MCF 10A (cell line): ENCODE results near the gene ATP12A. TPM values are rescaled to one million over a fixed set of nuclear protein-coding genes. Genes with fewer than 3 reads are reported as not detected.

Source experiments
- BruUV-seq: library from RNA; stranded (reverse); fragments of 400-500 nt; replicated peaks from 2 replicates; lab custom pipeline; 2021; lab: Mats Ljungman, UMichigan
- CTCF ChIA-PET: fragments of 300-600 bp; sonication (Branson Sonifier 250); formaldehyde crosslinking; extraction: SDS; loops from one replicate; lab custom pipeline; 2021; ENCODE audit warnings: antibody characterized with exemption, inconsistent platforms; lab: Yijun Ruan, JAX
- POLR2A ChIA-PET: fragments of 300-600, 350-650 bp; sonication (Branson Sonifier 250); formaldehyde crosslinking; extraction: SDS; loops from one replicate; lab custom pipeline; 2020; ENCODE audit warnings: antibody characterized with exemption, inconsistent platforms; lab: Yijun Ruan, JAX
- DNase-seq: peaks from one replicate; pipeline ENCODE4 v3.0.0-alpha.2; 2018; ENCODE audit not compliant: unreplicated experiment
- H3K27ac Mint-ChIP-seq: one replicate; pipeline ENCODE4 v1.8.0; 2022; ENCODE audit warnings: mild to moderate bottlenecking, low read depth, mixed read lengths; ENCODE audit not compliant: unreplicated experiment
- H3K27me3 Mint-ChIP-seq: one replicate; pipeline ENCODE4 v1.8.0; 2022; ENCODE audit warnings: mixed read lengths; ENCODE audit not compliant: insufficient read depth, unreplicated experiment
- H3K36me3 Mint-ChIP-seq: one replicate; pipeline ENCODE4 v1.8.0; 2022; ENCODE audit warnings: mild to moderate bottlenecking, moderate library complexity, mixed read lengths; ENCODE audit not compliant: insufficient read depth, unreplicated experiment
- H3K4me1 Mint-ChIP-seq: one replicate; pipeline ENCODE4 v1.8.0; 2022; ENCODE audit warnings: mixed read lengths; ENCODE audit not compliant: insufficient read depth, unreplicated experiment
- H3K4me3 Mint-ChIP-seq: one replicate; pipeline ENCODE4 v1.8.0; 2022; ENCODE audit warnings: mild to moderate bottlenecking, moderate library complexity, mixed read lengths; ENCODE audit not compliant: unreplicated experiment
- H3K9me3 Mint-ChIP-seq: one replicate; pipeline ENCODE4 v1.8.0; 2022; ENCODE audit warnings: mixed read lengths; ENCODE audit not compliant: unreplicated experiment
- CTCF ChIP-seq: fragments of 200-600 bp; IDR thresholded peaks from one replicate; pipeline ENCODE4 v1.8.0; 2022; ENCODE audit warnings: antibody characterized with exemption, mild to moderate bottlenecking; ENCODE audit not compliant: unreplicated experiment
- intact Hi-C: fragments of 100-400 bp; cut with micrococcal nuclease; formaldehyde crosslinking; loops from 2 replicates; pipeline ENCODE4 v1.14.1; 2022
- total RNA-seq: library from RNA; stranded (reverse); gene quantifications from 2 replicates; pipeline ENCODE4 v1.2.3, GENCODE V29; 2022

The ATP12A gene
- total RNA-seq, 1 experiment from 2014 or later, result not detected

- Mint-ChIP-seq H3K4me1 (no peaks in the 10 kb centered on the region), H3K4me3 (no peak overlapping the region), H3K27ac (no peak overlapping the region), H3K36me3 (no peaks in the 10 kb centered on the region), H3K9me3 (no peaks in the 10 kb centered on the region), H3K27me3 (peaks cover 11% of the 10 kb centered on the region)
- no peak for DNase-seq
- ChIA-PET POLR2A (interaction anchor here (1.1 kb wide), 1 partner anchor 11 kb away, joined by 3 read pairs; no protein-coding TSS in a partner anchor), CTCF (interaction anchor here (0.6 to 2.8 kb wide), 10 partner anchors 10 to 313 kb away, joined by 3 to 19 read pairs (median 4); no protein-coding TSS in a partner anchor)
- TF ChIP-seq CTCF, result no peak
- BruUV-seq, result no TSS peak
- intact Hi-C loops, result no loop called here
Measured at GRCh38 chr13:24682353-24682752, 2.1 kb downstream of the ATP12A start.

- ChIA-PET CTCF (interaction anchor here (0.5 to 2.8 kb wide), 20 partner anchors 9 to 1016 kb away, joined by 3 to 19 read pairs (median 4); no protein-coding TSS in a partner anchor), POLR2A (interaction anchor here (1.1 kb wide), 1 partner anchor 10 kb away, joined by 3 read pairs; no protein-coding TSS in a partner anchor)
- Mint-ChIP-seq H3K36me3 (no peaks in the 10 kb centered on the region), H3K4me1 (no peaks in the 10 kb centered on the region), H3K9me3 (no peaks in the 10 kb centered on the region), H3K27ac (no peak overlapping the region), H3K4me3 (no peak overlapping the region), H3K27me3 (peaks cover 11% of the 10 kb centered on the region)
- DNase-seq, result no peak
- no peak for TF ChIP-seq CTCF
- intact Hi-C loops, result no loop called here
- no TSS peak for BruUV-seq
Measured at GRCh38 chr13:24683351-24683750, 3.1 kb downstream of the ATP12A start.

GRCh38 chr13:24683838-24684599, 3.8 kb downstream of the ATP12A start:
- no peak overlapping the region for H3K4me3 Mint-ChIP-seq

More at GRCh38 chr13:24683838-24684599, 3.8 kb downstream of the ATP12A start:
- ChIA-PET CTCF (interaction anchor here (0.6 to 2.8 kb wide), 15 partner anchors 9 to 322 kb away, joined by 3 to 19 read pairs (median 4); no protein-coding TSS in a partner anchor), POLR2A (no interaction called here)
- DNase-seq, result peak; percentile 62
- Mint-ChIP-seq H3K36me3 (no peaks in the 10 kb centered on the region), H3K4me1 (no peaks in the 10 kb centered on the region), H3K9me3 (no peaks in the 10 kb centered on the region), H3K27ac (no peak overlapping the region), H3K27me3 (peaks cover 11% of the 10 kb centered on the region)
- intact Hi-C loops, result no loop called here
- BruUV-seq, result no TSS peak
- TF ChIP-seq CTCF, result peak; percentile 93
